Upper lobe of left lung (tissue), 4 donors: ENCODE data around the gene ITGA5.
A peak's percentile ranks its signal among the peaks of the same experiment; 100 is the strongest.

Source experiments
- CTCF ChIP-seq, 6 experiments: fragments of 450-650 bp in 4 of 6; fragments of 200-600 bp in 2 of 6; sonication (generic) in 2 of 6; IDR thresholded peaks; one replicate each; pipeline ENCODE4 v1.5.1; 2016 to 2019; ENCODE audit warnings: antibody characterized with exemption in 6 of 6
- EP300 ChIP-seq, 4 donors: sonication (generic); formaldehyde crosslinking; IDR thresholded peaks; one replicate each; pipeline ENCODE4 v1.5.1; 2017; ENCODE audit warnings: antibody characterized with exemption in 4 of 4, control low read depth in 2 of 4
- POLR2A ChIP-seq, 4 donors: fragments of 450-650 bp; IDR thresholded peaks; one replicate each; pipeline ENCODE4 v1.5.1; 2016 to 2017; ENCODE audit warnings: antibody characterized with exemption in 4 of 4, mild to moderate bottlenecking in 2 of 4
- POLR2AphosphoS5 ChIP-seq, 2 donors: sonication (generic); formaldehyde crosslinking; IDR thresholded peaks; one replicate each; pipeline ENCODE4 v1.5.1; 2017; ENCODE audit warnings: antibody characterized with exemption in 2 of 2

- TF ChIP-seq CTCF (IDR thresholded peaks at IDR 0.05) = no peak
- no peak for TF ChIP-seq EP300 (IDR thresholded peaks at IDR 0.05)
- TF ChIP-seq POLR2A (IDR thresholded peaks at IDR 0.05) = no peak
- peak in 1 of 2 donors; percentile 11 for TF ChIP-seq POLR2AphosphoS5 (IDR thresholded peaks at IDR 0.05)
These were observed 13.7 kb upstream of the ITGA5 start for GRCh38 chr12:54432815-54433164.
